Inferior parietal cortex (tissue), 1 donor: ENCODE results near the gene NPHS1.
"Not testable (repeated sequence)": the region's sequence is repeated elsewhere in the genome, so short reads cannot be mapped to it uniquely, and the experiment has no call there.

Experiments
- DNase-seq: peaks from one replicate; pipeline ENCODE4 v3.0.0-alpha.2; 2016; ENCODE audit errors: extremely low spot score

The NPHS1 gene

DNA sequence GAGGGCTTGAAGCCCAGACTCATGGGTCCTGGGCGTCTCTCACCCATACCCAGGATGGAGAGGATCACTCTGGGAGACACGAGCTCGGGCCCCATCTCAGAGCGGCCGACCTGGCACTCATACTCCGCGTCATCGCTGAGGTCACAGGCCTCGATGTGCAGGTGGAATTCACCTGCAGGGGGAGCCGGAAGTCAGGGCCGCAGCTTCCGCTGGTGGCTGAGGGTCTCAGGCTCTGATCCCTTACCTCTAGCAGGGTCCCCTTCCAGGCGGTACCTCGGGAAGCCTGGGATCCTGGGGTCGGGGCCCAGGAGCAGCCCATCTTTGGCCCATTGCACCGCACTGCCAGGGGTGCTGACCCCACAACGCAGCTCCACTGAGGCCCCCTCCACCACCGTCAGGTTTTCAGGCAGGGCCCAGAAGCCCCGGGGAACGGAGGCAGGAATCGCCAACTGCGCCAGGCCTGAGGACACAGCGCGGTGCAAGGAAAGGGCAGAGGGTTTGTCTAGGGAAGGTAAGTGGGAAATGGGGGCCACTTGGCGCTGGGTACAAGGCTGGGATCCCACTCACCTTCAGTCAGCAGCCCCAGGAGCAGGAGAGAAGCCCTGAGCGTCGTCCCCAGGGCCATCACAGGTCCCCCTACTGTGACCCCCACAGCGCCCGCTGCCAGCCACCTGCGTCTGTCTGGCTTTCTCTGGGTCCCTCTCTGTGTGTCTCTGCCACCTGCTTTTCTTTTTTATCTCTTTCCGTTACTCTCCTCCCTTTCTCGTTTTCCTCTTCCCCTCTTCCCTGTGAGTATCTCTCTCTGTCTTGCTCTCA, 883 bp downstream of the NPHS1 start:
- no peak for DNase-seq

DNA sequence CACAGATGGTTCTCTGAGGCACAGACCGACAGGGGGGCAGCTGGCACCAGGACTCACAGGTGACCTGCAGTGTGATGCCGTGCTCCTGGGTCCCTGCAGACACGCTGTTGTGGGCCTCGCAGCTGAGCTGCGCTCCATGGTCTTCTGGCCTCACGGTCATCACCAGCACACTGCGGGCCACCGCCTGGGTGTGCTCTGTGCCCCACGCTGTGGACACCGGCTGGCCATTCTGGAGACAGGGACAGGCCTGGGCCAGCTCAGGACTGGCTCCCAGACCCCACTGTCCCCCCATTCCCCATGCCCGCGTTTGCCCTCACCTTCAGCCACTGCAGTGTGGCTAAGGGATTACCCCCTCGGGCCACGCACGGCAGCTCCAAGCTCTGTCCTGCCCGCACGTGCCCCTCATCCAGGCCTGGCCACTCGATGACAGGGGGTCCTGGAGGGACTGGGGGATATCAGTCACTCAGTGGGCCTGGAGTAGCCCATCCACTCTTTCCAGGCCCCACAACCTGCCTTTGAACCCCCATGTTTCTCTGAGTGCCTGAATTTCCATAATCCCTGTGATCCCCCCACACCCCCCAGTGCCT, 3.3 kb downstream of the NPHS1 start:
- DNase-seq: no peak

GRCh38 chr19:35848486-35848885, 3.8 kb downstream of the NPHS1 start:
- no peak for DNase-seq

DNA sequence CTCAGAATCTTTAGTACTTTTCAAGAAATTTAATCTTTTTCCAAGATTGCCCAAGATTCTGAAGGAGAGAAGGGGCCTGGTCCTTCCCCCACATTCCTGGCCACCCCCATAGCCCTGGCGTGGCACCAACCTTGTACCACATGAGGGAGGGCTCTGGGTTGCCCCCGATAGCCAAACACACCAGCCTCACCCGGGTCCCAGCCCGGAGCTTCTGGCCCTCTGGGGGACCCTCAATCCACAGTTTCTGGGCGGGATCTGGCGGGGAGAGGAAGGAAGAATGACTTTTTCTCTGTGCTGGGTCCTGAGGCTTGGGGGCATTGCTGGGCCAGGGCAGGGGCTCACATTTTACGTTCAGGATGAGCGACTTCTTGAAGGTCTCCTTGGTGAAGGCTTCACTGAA, 4.4 kb downstream of the NPHS1 start:
- no peak for DNase-seq

DNA sequence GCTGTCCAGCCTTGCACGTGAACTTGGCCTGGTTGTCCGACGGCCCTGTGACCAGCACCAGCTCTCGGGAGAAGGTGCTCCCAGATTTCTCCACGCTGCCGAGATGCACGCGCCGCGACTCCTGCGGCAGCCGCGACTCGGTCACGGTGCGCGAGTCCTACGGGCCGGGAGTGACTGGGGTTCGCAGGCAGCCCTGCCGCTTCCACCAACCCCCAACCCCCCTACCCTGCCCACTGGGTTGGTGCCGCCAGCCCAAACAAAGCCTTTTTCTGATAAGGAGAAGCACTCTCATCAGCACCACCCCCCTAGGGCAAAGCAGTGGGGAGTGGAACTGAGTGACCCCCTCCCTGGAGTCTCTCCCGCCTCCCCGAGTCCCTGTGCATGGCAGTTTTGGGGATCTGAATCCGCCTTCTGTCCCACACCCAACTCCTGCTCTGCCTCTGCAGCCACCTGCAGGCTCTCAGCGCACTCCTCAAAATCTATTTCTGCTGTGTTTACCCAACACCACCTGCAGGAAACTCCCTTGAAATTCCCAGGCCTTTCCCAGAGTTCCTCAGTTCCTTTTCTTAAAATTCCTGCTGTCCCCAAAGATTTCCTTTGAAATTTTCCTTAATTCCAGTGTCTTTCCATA, 6.2 kb downstream of the NPHS1 start:
- no peak for DNase-seq

GRCh38 chr19:35845215-35846037, 6.9 kb downstream of the NPHS1 start:
- DNase-seq: no peak

DNA sequence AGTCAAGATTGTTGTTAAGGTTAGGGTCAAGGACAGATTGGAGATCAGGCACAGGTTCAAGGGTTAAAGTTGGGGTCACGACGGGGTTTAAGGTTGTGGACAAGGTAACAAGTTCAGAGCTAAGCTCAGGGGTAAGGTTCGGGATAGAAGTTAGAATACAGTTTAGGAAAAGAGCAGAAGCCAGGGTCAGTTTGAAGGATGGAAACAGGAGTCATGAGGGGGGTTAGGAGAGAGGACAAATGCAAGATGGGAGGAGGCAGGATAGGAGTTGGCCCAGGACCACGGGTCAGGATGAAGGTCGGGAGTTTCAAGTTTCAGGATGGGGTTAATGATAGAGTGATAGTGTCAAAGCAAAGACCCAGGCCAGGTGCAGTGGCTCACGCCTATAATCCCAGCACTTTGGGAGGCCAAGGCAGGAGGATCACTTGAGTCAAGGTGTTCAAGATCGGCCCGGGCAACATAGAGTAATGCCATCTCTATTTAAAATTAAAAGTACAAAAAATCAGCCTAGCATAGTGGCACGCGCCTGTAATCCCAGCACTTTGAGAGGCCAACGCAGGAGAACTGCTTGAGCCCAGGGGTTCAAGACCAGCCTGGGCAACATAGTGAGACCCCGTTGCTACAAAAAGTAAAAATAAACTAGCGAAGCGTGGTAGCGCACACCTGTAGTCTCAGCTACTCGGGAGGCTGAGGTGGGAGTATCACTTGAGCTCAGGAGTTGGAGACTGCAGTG, 7.7 kb downstream of the NPHS1 start:
- DNase-seq: no peak

DNA sequence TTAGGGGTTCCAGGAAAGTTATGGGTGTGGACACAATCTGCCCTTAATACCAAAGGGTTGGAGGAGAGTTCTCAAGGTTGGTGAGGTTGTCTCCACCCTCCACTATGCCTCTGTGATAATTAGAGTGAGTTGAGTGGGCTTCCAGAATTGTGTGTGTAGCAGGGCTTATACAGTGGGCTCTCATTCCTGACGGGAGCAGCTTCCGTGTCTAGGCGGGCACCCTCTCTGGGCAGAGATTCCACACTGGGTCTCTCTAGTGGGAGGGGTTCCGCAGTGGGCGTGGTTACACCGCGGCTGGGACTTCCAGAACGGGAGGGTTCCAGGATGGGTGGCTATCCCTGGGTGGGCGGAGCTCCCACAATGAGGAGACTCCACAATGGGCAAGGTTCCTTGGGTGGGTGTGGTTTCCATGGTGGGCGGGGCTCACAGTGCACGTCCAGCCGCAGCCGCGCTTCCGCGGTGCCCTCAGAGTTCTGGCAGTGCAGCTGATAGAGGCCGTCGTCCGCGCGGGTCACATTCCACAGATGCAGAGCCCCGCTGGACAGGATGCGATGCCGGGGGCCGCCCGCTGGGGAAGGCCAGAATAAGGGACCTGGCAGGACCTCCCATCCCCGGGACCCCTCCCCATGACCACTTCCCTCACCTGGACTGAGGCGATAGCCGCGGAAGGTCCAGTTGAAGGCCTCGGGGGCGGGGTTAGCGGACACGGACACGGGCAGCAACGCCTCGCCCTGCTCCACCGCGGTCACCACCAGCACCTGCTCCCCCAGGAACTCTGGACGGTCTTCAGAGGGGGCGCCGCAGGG, 8.4 kb downstream of the NPHS1 start:
- no peak for DNase-seq

GRCh38 chr19:35842666-35843272, 9.5 kb downstream of the NPHS1 start:
- no peak for DNase-seq

DNA sequence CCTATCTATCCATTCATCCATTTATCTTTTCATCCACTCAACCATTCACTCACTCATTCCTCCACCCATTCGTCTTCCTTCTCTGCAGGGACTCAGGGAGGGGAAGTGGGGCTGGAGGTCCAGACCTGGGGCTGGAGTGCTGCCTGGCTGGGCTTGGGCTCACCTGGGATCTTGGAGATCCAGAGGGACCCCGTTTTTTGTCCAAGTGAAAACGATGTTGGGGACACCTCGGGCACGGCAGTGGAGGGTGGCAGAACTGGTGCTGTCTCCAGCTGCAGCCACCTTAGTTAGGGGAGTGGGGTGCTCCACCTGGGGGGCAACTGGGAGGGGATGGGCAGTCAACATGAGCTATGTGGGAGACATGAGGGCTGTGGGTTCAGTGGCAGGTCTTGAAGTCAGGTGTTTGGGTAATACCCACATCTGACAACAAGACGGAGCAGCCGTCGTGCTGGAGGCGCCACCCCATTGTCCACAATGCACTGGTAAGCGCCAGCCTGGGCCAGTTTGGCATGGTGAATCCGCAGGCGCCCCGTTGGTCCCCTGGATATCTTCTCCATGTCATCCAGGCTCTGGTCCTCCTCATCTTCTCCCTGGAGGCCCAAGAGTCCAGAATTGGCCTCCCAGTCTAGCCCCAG, 10.2 kb downstream of the NPHS1 start:
- DNase-seq: no peak

- DNase-seq: not testable (repeated sequence)
Measured at GRCh38 chr19:35836096-35836495, 16.2 kb downstream of the NPHS1 start.

DNA sequence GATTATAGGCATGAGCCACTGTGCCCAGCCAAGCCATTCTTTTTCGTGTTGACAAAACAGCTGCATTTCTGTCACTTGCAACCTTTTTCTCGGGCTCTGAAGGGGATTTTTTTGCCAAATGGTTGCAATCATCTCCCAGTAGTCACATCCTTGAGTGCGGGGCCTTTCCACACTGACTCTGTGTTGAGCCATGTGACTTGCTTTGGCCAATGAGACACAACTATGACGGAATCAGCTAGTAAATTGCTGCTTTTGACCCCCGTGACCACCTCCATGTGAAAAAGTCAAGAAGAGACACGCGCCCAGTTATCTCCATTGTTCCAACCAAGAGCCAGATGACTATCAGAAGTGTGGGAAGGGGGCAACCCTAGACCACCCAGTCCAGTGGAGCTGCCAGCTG, 18.3 kb downstream of the NPHS1 start:
- DNase-seq: no peak

DNA sequence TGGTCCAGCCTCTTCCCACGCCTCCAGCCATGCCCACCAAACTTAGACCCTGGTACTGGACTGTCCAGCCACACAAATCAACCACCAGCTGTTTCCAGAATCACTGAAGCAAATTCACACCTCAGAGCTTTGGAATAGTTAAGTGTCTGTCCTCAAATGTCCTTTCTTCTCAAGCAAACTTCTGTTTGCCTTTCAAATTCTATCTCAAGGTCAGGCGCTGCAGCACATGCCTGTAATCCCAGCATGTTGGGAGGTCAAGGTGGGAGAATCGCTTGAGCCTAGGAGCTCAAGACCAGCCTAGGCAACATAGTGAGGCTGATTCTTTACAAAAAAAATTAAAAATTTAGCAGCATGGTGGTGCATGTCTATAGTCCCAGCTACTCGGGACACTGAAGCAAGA, 20.2 kb downstream of the NPHS1 start:
- no peak for DNase-seq

DNA sequence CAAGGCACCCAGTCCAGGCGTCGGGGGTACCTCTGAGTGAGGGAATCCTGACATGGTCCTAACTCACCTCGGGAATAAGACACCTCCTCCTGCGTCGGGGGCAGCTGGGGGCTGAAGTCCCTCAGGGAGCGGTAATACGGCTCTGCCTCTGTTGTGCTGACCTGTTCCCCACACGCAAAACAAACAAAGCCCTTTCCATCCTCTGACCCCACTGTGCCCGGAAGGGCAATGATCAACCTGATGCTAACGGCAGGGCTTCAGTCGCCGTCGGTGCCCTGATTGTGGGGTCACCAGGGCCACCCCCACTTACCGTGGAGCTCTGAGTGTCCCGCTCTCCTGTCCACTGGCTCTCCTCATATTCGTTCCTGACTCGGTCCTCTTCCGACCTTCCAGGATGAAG, 21.3 kb downstream of the NPHS1 start:
- DNase-seq: no peak

- DNase-seq: peak; percentile 39
Measured at GRCh38 chr19:35828692-35829301, 23.5 kb downstream of the NPHS1 start.

DNA sequence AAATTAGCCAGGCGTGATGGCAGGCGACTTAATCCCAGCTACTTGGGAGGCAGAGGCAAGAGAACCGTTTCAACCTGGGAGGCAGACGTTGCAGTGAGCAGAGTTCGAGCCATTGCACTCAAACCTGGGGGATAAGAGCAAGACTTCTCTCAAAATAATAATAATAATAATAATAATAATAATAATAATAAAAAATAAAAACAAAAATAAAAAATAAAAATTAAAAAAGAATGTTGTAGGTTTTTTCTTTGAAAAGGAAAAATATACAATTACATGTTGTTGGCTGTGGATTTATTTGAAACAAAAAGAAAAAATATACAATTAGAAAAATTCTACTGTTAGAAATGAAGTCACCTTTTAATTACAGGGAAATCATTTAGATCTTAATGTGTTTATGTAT, 28.2 kb downstream of the NPHS1 start:
- no peak for DNase-seq

DNA sequence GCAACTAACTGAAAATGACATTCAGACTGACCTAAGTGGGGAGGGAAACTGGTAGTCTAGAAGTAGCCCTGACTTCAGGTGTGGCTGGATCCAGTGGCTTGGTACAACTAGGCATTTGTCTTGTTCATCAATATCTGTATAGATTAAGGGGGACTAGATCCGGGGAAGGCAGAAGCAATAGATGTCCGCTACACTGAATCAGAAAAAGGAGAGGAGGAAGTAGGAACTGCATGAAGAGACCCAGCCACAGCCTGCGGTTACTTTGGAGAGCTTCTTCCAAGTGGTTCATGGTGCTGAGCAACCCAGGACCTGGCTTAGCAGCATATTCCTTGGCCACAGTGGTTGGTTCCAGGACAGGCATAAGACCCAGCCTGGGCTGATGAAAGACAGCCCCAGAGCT, 29.7 kb downstream of the NPHS1 start:
- DNase-seq: no peak

GRCh38 chr19:35818445-35818844, 33.9 kb downstream of the NPHS1 start:
- DNase-seq: no peak

GRCh38 chr19:35816846-35817245, 35.5 kb downstream of the NPHS1 start:
- DNase-seq: no peak
